Mammary epithelial cell (primary cell): Measurements from ENCODE around the gene AFG1L.

Experiments
- CTCF ChIP-seq, 2 donors: IDR thresholded peaks in 1 of 2; conservative IDR thresholded peaks in 1 of 2; 2 replicates each; pipeline ENCODE4 v1.5.1; 2011 to 2012; ENCODE audit warnings: inconsistent platforms in 2 of 2, low read length in 2 of 2, mild to moderate bottlenecking in 2 of 2, control low read depth in 1 of 2, low read depth in 1 of 2; ENCODE audit not compliant: insufficient read depth in 1 of 2; ENCODE audit errors: extremely low read depth in 1 of 2
- EZH2 ChIP-seq: IDR thresholded peaks from 2 replicates; pipeline ENCODE4 v1.6.1; 2012; ENCODE audit warnings: low read length, inconsistent platforms, borderline replicate concordance

GRCh38 chr6:108323710-108324466 lies 29.0 kb downstream of the AFG1L start:
- TF ChIP-seq CTCF (conservative IDR thresholded peaks at IDR 0.05 in 1 of 2, IDR thresholded peaks at IDR 0.05 in 1 of 2; ENCODE audit: extremely low read depth in 1 of 2, insufficient read depth in 1 of 2, low read depth in 1 of 2, low read length in 2 of 2): no peak
- TF ChIP-seq EZH2: no peak
